HPDE6-E6E7 (cell line): ENCODE results near the gene NUP205.
"Not testable (repeated sequence)": the region's sequence is repeated elsewhere in the genome, so short reads cannot be mapped to it uniquely, and the experiment has no call there.

Source experiments
- DNase-seq: peaks from one replicate; pipeline ENCODE4 v3.0.0; 2011; ENCODE audit warnings: missing footprints; ENCODE audit errors: extremely low spot score

The NUP205 gene

GRCh38 chr7:135666156-135666555 is 108.4 kb downstream of the NUP205 start:
- no peak for DNase-seq

GRCh38 chr7:135666846-135667245 is 109.1 kb downstream of the NUP205 start:
- DNase-seq = no peak

GRCh38 chr7:135667626-135668025 is 109.9 kb downstream of the NUP205 start:
- not testable (repeated sequence) for DNase-seq

GRCh38 chr7:135668852-135669395 is 111.2 kb downstream of the NUP205 start:
- not testable (repeated sequence) for DNase-seq

- DNase-seq = no peak
Measured at GRCh38 chr7:135669774-135670173, 112.1 kb downstream of the NUP205 start.

GRCh38 chr7:135670179-135670578 is 112.5 kb downstream of the NUP205 start:
- no peak for DNase-seq

- peak; percentile 61 for DNase-seq
Measured at GRCh38 chr7:135672560-135673359, 115.0 kb downstream of the NUP205 start.

- DNase-seq = no peak
Measured at GRCh38 chr7:135673360-135673706, 115.6 kb downstream of the NUP205 start.

GRCh38 chr7:135678612-135679575 is 121.2 kb downstream of the NUP205 start:
- DNase-seq = peak; percentile 68

GRCh38 chr7:135681762-135682161 is 124.0 kb downstream of the NUP205 start:
- DNase-seq = no peak

- no peak for DNase-seq
Measured at GRCh38 chr7:135682191-135682590, 124.5 kb downstream of the NUP205 start.

- peak; percentile 62 for DNase-seq
Measured at GRCh38 chr7:135683609-135684008, 125.9 kb downstream of the NUP205 start.

GRCh38 chr7:135684136-135684535 is 126.4 kb downstream of the NUP205 start:
- DNase-seq = no peak

- DNase-seq = no peak
Measured at GRCh38 chr7:135684699-135685098, 127.0 kb downstream of the NUP205 start.

- DNase-seq = no peak
Measured at GRCh38 chr7:135685306-135686084, 127.8 kb downstream of the NUP205 start.

- DNase-seq = no peak
Measured at GRCh38 chr7:135687466-135687865, 129.7 kb downstream of the NUP205 start.

- no peak for DNase-seq
Measured at GRCh38 chr7:135690566-135690965, 132.8 kb downstream of the NUP205 start.

- no peak for DNase-seq
Measured at GRCh38 chr7:135692055-135692454, 134.3 kb downstream of the NUP205 start.

GRCh38 chr7:135692606-135693005 is 134.9 kb downstream of the NUP205 start:
- not testable (repeated sequence) for DNase-seq

GRCh38 chr7:135693558-135693957 is 135.8 kb downstream of the NUP205 start:
- DNase-seq = no peak

GRCh38 chr7:135697276-135698049 is 139.7 kb downstream of the NUP205 start:
- DNase-seq = no peak
